Measurements from ENCODE around the gene TMEM131L.
"Not testable (repeated sequence)": the region's sequence is repeated elsewhere in the genome, so short reads cannot be mapped to it uniquely, and the experiment has no call there.

The TMEM131L gene

DNA sequence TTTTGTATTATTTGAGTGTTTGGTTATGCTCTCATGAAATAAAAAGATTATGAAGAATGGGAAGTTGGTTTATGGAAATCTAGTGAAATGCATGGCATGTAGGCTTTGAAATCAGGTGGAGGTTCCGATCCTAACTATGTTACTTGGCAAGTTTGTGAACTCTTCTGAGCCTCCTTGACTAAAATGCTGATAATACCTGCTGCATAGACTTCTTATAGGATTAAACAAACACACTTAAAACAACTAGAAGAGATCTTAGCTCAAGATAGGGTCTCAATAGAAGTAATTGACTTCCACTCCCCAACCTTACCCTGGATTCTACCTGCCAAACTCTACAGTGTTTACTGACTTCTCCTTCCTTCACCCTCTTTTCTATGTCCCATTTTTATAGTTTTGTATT is 195.7 kb downstream of the TMEM131L start:
- H3K4me2 ChIP-seq (ENCODE audit: low read length) = no peak overlapping the region
- H4K20me1 ChIP-seq (ENCODE audit: control insufficient read depth, insufficient read depth, low read depth, low read length) = no peaks in the 10 kb centered on the region
- no peaks in the 10 kb centered on the region for H3F3A ChIP-seq (ENCODE audit: control insufficient read depth, insufficient read depth)
- H3K36me3 ChIP-seq (ENCODE audit: control insufficient read depth, low read length) = no peaks in the 10 kb centered on the region
- H3K4me1 ChIP-seq (ENCODE audit: control insufficient read depth, low read length) = no peaks in the 10 kb centered on the region
- H3K9me2 ChIP-seq (replicated peaks; ENCODE audit: control insufficient read depth, low read length) = no peaks in the 10 kb centered on the region; the same call in 1 of the 2 replicates
- no peaks in the 10 kb centered on the region for H3K79me2 ChIP-seq (ENCODE audit: control insufficient read depth, low read length)
- H3K27ac ChIP-seq (ENCODE audit: low read depth, low read length) = no peak overlapping the region
- H3K27me3 ChIP-seq (ENCODE audit: control insufficient read depth, low read length) = no peaks in the 10 kb centered on the region
- no peak overlapping the region for H3K4me3 ChIP-seq (ENCODE audit: low read length)
- no peak for TF ChIP-seq EZH2phosphoT487 (IDR thresholded peaks at IDR 0.05; ENCODE audit: borderline replicate concordance, low read length)
- TF ChIP-seq, protein P1, sequence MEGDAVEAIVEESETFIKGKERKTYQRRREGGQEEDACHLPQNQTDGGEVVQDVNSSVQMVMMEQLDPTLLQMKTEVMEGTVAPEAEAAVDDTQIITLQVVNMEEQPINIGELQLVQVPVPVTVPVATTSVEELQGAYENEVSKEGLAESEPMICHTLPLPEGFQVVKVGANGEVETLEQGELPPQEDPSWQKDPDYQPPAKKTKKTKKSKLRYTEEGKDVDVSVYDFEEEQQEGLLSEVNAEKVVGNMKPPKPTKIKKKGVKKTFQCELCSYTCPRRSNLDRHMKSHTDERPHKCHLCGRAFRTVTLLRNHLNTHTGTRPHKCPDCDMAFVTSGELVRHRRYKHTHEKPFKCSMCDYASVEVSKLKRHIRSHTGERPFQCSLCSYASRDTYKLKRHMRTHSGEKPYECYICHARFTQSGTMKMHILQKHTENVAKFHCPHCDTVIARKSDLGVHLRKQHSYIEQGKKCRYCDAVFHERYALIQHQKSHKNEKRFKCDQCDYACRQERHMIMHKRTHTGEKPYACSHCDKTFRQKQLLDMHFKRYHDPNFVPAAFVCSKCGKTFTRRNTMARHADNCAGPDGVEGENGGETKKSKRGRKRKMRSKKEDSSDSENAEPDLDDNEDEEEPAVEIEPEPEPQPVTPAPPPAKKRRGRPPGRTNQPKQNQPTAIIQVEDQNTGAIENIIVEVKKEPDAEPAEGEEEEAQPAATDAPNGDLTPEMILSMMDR (IDR thresholded peaks at IDR 0.05; ENCODE audit: low read depth, low read length, poor library complexity, severe bottlenecking) = no peak
- peaks cover 5% of the 10 kb centered on the region; the same call in 1 of the 2 replicates for H3K9me3 ChIP-seq (ENCODE audit: control insufficient read depth, insufficient read depth, low read length)

- no peaks in the 10 kb centered on the region for H3K79me2 ChIP-seq (ENCODE audit: control insufficient read depth, low read length)
- TF ChIP-seq, protein P1 (IDR thresholded peaks at IDR 0.05; ENCODE audit: low read depth, low read length, poor library complexity, severe bottlenecking) = no peak
- no peak for TF ChIP-seq EZH2phosphoT487 (IDR thresholded peaks at IDR 0.05; ENCODE audit: borderline replicate concordance, low read length)
- no peak overlapping the region for H3K4me3 ChIP-seq (ENCODE audit: low read length)
- H3F3A ChIP-seq (ENCODE audit: control insufficient read depth, insufficient read depth) = no peaks in the 10 kb centered on the region
- H4K20me1 ChIP-seq (ENCODE audit: control insufficient read depth, insufficient read depth, low read depth, low read length) = no peaks in the 10 kb centered on the region
- no peaks in the 10 kb centered on the region for H3K36me3 ChIP-seq (ENCODE audit: control insufficient read depth, low read length)
- peaks cover 5% of the 10 kb centered on the region; the same call in 1 of the 2 replicates for H3K9me3 ChIP-seq (ENCODE audit: control insufficient read depth, insufficient read depth, low read length)
- H3K9me2 ChIP-seq (replicated peaks; ENCODE audit: control insufficient read depth, low read length) = no peaks in the 10 kb centered on the region; the same call in 1 of the 2 replicates
- no peaks in the 10 kb centered on the region for H3K4me1 ChIP-seq (ENCODE audit: control insufficient read depth, low read length)
- H3K27me3 ChIP-seq (ENCODE audit: control insufficient read depth, low read length) = peaks cover 3% of the 10 kb centered on the region; the same call in 1 of the 2 replicates
- no peak overlapping the region for H3K27ac ChIP-seq (ENCODE audit: low read depth, low read length)
- H3K4me2 ChIP-seq (ENCODE audit: low read length) = no peak overlapping the region
Observed at GRCh38 chr4:153663667-153664066, 197.5 kb downstream of the TMEM131L start.

GRCh38 chr4:153666505-153666904 is 200.3 kb downstream of the TMEM131L start:
- not testable (repeated sequence) for H4K20me1 ChIP-seq (ENCODE audit: control insufficient read depth, insufficient read depth, low read depth, low read length); H3K9me2 ChIP-seq (replicated peaks; ENCODE audit: control insufficient read depth, low read length); H3K27me3 ChIP-seq (ENCODE audit: control insufficient read depth, low read length); H3K36me3 ChIP-seq (ENCODE audit: control insufficient read depth, low read length); H3K4me3 ChIP-seq (ENCODE audit: low read length); H3K4me1 ChIP-seq (ENCODE audit: control insufficient read depth, low read length); H3K4me2 ChIP-seq (ENCODE audit: low read length); H3K79me2 ChIP-seq (ENCODE audit: control insufficient read depth, low read length); H3K9me3 ChIP-seq (ENCODE audit: control insufficient read depth, insufficient read depth, low read length); H3F3A ChIP-seq (ENCODE audit: control insufficient read depth, insufficient read depth); H3K27ac ChIP-seq (ENCODE audit: low read depth, low read length)

DNA sequence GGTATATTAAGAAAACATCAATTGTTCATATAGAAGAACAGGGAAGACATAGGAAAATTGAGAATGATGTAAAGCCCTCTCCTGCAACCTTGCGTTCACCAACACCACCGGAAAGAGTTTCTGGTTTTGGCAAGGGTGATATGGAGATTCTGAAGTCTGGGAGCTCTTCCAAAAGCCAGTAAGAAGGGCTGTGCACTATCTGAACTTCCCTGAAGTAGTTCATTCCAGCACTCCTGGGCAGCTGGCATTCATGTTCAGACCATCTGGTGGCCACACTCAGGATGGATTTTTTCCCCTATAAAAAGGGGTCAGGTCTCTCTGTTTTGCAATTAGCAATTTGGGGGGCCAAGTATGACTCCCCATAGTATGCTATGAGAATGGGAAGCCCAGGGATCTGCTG is 202.5 kb downstream of the TMEM131L start:
- H3K27ac ChIP-seq (ENCODE audit: low read depth, low read length) = no peak overlapping the region
- no peak overlapping the region for H3K4me3 ChIP-seq (ENCODE audit: low read length)
- H4K20me1 ChIP-seq (ENCODE audit: control insufficient read depth, insufficient read depth, low read depth, low read length) = no peaks in the 10 kb centered on the region
- H3K27me3 ChIP-seq (ENCODE audit: control insufficient read depth, low read length) = peaks cover 3% of the 10 kb centered on the region
- no peak overlapping the region for H3K4me2 ChIP-seq (ENCODE audit: low read length)
- H3K9me3 ChIP-seq (ENCODE audit: control insufficient read depth, insufficient read depth, low read length) = no peaks in the 10 kb centered on the region
- no peaks in the 10 kb centered on the region for H3K79me2 ChIP-seq (ENCODE audit: control insufficient read depth, low read length)
- no peaks in the 10 kb centered on the region for H3K36me3 ChIP-seq (ENCODE audit: control insufficient read depth, low read length)
- no peaks in the 10 kb centered on the region for H3F3A ChIP-seq (ENCODE audit: control insufficient read depth, insufficient read depth)
- no peaks in the 10 kb centered on the region for H3K9me2 ChIP-seq (replicated peaks; ENCODE audit: control insufficient read depth, low read length)
- H3K4me1 ChIP-seq (ENCODE audit: control insufficient read depth, low read length) = no peaks in the 10 kb centered on the region
- no peak for TF ChIP-seq EZH2phosphoT487 (IDR thresholded peaks at IDR 0.05; ENCODE audit: borderline replicate concordance, low read length)
- TF ChIP-seq, protein P1 (IDR thresholded peaks at IDR 0.05; ENCODE audit: low read depth, low read length, poor library complexity, severe bottlenecking) = no peak
